Measurements from ENCODE around the gene PDE10A. TPM values are rescaled to one million over a fixed set of nuclear protein-coding genes. Genes with fewer than 3 reads are reported as not detected.

PDE10A gene
- total RNA-seq, 1 experiment from 2014 or later: 2.1 TPM

DNA sequence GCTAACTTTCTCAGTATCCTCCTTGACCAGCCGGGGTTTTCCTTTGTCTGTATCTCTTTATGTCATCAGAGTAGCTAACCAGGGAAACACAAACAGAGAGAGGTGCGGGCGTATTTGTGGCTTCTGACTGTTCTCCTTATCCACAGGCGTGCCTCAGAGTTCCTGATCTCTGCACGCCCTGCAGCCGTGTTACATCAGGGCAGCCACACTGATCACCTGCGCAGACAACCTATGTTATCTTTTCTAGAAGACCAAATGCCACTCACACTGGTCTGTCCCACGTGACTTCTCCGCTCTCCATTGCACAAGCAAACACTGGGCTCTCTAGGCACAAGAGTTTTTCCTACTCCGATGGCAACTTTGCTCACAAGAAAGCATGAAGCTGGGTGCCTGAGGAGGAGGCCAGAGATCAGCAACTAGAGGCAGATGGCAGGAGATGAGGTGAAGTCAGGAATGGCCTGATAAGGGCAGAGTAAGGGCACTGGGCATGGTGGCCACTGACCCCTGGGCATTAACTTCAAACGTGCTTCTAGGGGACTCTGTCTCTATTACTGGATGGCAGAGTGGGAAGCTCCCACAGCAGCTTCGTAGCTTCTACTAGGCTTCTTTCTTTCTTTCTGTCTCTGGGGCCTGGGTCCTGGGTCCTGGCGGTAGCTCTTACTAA is 4.5 kb downstream of the PDE10A start:
- H3K27me3 ChIP-seq (ENCODE audit: low read length): peaks cover 29% of the 10 kb centered on the region
- H3K9me2 ChIP-seq (replicated peaks; ENCODE audit: low read length): no peaks in the 10 kb centered on the region
- H3K9me3 ChIP-seq (ENCODE audit: low read length): no peaks in the 10 kb centered on the region
- no peak for ATAC-seq
- no peaks in the 10 kb centered on the region for H4K20me1 ChIP-seq (ENCODE audit: low read length)
- TF ChIP-seq, protein P1, sequence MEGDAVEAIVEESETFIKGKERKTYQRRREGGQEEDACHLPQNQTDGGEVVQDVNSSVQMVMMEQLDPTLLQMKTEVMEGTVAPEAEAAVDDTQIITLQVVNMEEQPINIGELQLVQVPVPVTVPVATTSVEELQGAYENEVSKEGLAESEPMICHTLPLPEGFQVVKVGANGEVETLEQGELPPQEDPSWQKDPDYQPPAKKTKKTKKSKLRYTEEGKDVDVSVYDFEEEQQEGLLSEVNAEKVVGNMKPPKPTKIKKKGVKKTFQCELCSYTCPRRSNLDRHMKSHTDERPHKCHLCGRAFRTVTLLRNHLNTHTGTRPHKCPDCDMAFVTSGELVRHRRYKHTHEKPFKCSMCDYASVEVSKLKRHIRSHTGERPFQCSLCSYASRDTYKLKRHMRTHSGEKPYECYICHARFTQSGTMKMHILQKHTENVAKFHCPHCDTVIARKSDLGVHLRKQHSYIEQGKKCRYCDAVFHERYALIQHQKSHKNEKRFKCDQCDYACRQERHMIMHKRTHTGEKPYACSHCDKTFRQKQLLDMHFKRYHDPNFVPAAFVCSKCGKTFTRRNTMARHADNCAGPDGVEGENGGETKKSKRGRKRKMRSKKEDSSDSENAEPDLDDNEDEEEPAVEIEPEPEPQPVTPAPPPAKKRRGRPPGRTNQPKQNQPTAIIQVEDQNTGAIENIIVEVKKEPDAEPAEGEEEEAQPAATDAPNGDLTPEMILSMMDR (conservative IDR thresholded peaks at IDR 0.05; ENCODE audit: low read depth, low read length): no peak
- TF ChIP-seq EZH2 (IDR thresholded peaks at IDR 0.05; ENCODE audit: low read length, unreplicated experiment) (no peak), EZH2phosphoT487 (IDR thresholded peaks at IDR 0.05; ENCODE audit: borderline replicate concordance, low read length) (no peak)
- H2AFZ ChIP-seq (ENCODE audit: low read length): no peak overlapping the region
- H3K4me2 ChIP-seq (ENCODE audit: low read length): no peak overlapping the region
- CTCF ChIA-PET: no interaction called here
- no peak for DNase-seq
- POLR2A ChIA-PET (ENCODE audit: unreplicated experiment): no interaction called here
- H3K36me3 ChIP-seq (ENCODE audit: low read depth, low read length): no peaks in the 10 kb centered on the region
- H3K4me1 ChIP-seq (ENCODE audit: insufficient read depth, low read length): peaks cover 3% of the 10 kb centered on the region; the same call in 1 of the 2 replicates
- no peak overlapping the region for H3K4me3 ChIP-seq (ENCODE audit: low read length)
- no peak overlapping the region for H3K27ac ChIP-seq (ENCODE audit: low read length)
- intact Hi-C loops (cut with micrococcal nuclease): no loop called here
- H3F3A ChIP-seq (ENCODE audit: low read length, unreplicated experiment): no peaks in the 10 kb centered on the region
- BruUV-seq (replicated peaks): no TSS peak
- no peaks in the 10 kb centered on the region for H3K79me2 ChIP-seq (ENCODE audit: low read length)
- no peak overlapping the region for H3K9ac ChIP-seq (ENCODE audit: low read length)

DNA sequence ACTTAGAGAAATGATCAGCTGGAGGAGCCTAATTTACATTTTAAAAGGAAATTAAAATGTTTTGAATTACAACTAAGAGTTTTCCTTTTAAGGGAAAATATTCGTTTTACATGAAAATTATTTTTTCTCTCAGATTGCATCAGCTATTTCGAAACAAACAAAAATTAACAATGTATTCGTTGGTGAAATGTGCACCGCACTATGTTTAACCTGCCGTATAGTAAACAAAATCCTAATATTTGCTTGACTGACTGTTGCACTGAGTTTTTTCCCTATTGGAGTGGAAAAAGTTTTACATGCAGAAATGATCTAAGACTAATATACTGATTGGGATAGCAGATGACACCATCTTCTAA is 5.7 kb downstream of the PDE10A start:
- no peaks in the 10 kb centered on the region; the same call in 1 of the 2 replicates for H3K4me1 ChIP-seq (ENCODE audit: insufficient read depth, low read length)
- H4K20me1 ChIP-seq (ENCODE audit: low read length): no peaks in the 10 kb centered on the region
- POLR2A ChIA-PET (ENCODE audit: unreplicated experiment): no interaction called here
- no peak for ATAC-seq
- no peaks in the 10 kb centered on the region for H3F3A ChIP-seq (ENCODE audit: low read length, unreplicated experiment)
- no peaks in the 10 kb centered on the region for H3K9me3 ChIP-seq (ENCODE audit: low read length)
- no peak overlapping the region for H3K4me2 ChIP-seq (ENCODE audit: low read length)
- H3K36me3 ChIP-seq (ENCODE audit: low read depth, low read length): no peaks in the 10 kb centered on the region
- no TSS peak for BruUV-seq (replicated peaks)
- H3K27ac ChIP-seq (ENCODE audit: low read length): no peak overlapping the region
- H3K4me3 ChIP-seq (ENCODE audit: low read length): no peak overlapping the region
- intact Hi-C loops (cut with micrococcal nuclease): no loop called here
- no peak overlapping the region for H2AFZ ChIP-seq (ENCODE audit: low read length)
- CTCF ChIA-PET: no interaction called here
- DNase-seq: no peak
- TF ChIP-seq, protein P1 (conservative IDR thresholded peaks at IDR 0.05; ENCODE audit: low read depth, low read length): no peak
- TF ChIP-seq EZH2 (IDR thresholded peaks at IDR 0.05; ENCODE audit: low read length, unreplicated experiment) (no peak), EZH2phosphoT487 (IDR thresholded peaks at IDR 0.05; ENCODE audit: borderline replicate concordance, low read length) (no peak)
- no peaks in the 10 kb centered on the region for H3K9me2 ChIP-seq (replicated peaks; ENCODE audit: low read length)
- H3K79me2 ChIP-seq (ENCODE audit: low read length): no peaks in the 10 kb centered on the region
- no peak overlapping the region for H3K9ac ChIP-seq (ENCODE audit: low read length)
- H3K27me3 ChIP-seq (ENCODE audit: low read length): peaks cover 25% of the 10 kb centered on the region

DNA sequence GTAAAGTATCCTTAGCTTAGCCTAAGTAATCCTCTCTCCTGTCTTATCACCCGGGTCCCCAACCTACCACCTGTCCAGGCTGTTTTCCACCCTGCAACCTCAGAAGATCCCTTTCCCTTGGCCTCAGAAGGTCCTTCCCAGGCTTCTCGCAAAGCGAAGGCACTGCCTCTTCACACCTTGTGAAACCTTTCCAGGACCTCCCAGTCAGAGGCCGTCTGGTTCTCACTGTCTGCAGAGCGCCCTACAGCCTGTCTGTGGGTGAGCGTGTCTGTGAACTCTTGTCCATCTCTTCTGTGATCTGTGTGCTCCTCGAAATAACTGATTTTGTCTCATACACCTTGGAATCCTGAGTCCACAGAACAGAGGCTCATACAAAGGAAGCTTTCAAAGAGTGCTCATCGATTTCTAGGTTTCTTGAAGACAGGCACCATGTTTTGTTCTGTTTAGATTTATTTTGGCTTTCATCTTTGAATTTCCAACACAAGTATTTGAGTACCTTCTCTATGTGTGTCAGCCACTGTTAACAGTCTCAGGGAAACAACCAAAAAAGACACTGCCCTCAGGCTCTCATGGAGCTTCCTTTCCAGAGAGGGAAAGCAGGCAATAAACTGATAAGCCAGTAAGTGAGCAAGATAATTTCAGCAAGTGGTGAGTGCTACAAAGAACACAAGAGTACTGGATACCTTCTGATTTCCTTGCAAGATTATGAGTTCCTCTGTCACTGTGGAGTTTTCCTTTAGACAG is 6.3 kb downstream of the PDE10A start:
- intact Hi-C loops (cut with micrococcal nuclease): no loop called here
- ATAC-seq (no peak), DNase-seq (no peak)
- Histone ChIP-seq H3K9me2 (replicated peaks; ENCODE audit: low read length) (no peaks in the 10 kb centered on the region), H3K4me2 (ENCODE audit: low read length) (no peak overlapping the region), H3K4me1 (ENCODE audit: insufficient read depth, low read length) (no peaks in the 10 kb centered on the region; the same call in 1 of the 2 replicates), H4K20me1 (ENCODE audit: low read length) (no peaks in the 10 kb centered on the region), H3K36me3 (ENCODE audit: low read depth, low read length) (no peaks in the 10 kb centered on the region), H3K79me2 (ENCODE audit: low read length) (no peaks in the 10 kb centered on the region), H3K27ac (ENCODE audit: low read length) (no peak overlapping the region), H3F3A (ENCODE audit: low read length, unreplicated experiment) (no peaks in the 10 kb centered on the region), H3K9me3 (ENCODE audit: low read length) (no peaks in the 10 kb centered on the region), H2AFZ (ENCODE audit: low read length) (no peak overlapping the region), H3K9ac (ENCODE audit: low read length) (no peak overlapping the region), H3K27me3 (ENCODE audit: low read length) (peaks cover 24% of the 10 kb centered on the region), H3K4me3 (ENCODE audit: low read length) (no peak overlapping the region)
- TF ChIP-seq EZH2phosphoT487 (IDR thresholded peaks at IDR 0.05; ENCODE audit: borderline replicate concordance, low read length) (no peak), EZH2 (IDR thresholded peaks at IDR 0.05; ENCODE audit: low read length, unreplicated experiment) (no peak)
- TF ChIP-seq, protein P1 (conservative IDR thresholded peaks at IDR 0.05; ENCODE audit: low read depth, low read length): no peak
- no TSS peak for BruUV-seq (replicated peaks)
- ChIA-PET CTCF (no interaction called here), POLR2A (ENCODE audit: unreplicated experiment) (no interaction called here)

All from PC-3 (cell line).